Heart left ventricle (tissue), 16 donors: ENCODE data around the gene ANAPC2. TPM values are rescaled to one million over a fixed set of nuclear protein-coding genes. Genes with fewer than 3 reads are reported as not detected.

Experiments
- ATAC-seq, 4 donors: fragments of 200-7000 bp; cut with Tn5 transposase; one replicate each; pipeline ENCODE4 v1.9.1; 2020 to 2022; ENCODE audit warnings: moderate library complexity in 4 of 4, mild to moderate bottlenecking in 3 of 4, moderate number of reproducible peaks in 1 of 4
- DNase-seq, 5 donors: peaks; one replicate each; pipeline ENCODE4 v3.0.0-alpha.2; 2020
- H3K27ac ChIP-seq, 12 donors: fragments of 200-600 bp; sonication (generic) in 4 of 12; one replicate each; pipeline versions ENCODE4 v1.5.0 to v1.8.0; 2016 to 2022; ENCODE audit warnings: mild to moderate bottlenecking in 2 of 12
- H3K27me3 ChIP-seq, 9 donors: fragments of 200-600 bp; sonication (generic) in 2 of 9; one replicate each; pipeline versions ENCODE4 v1.5.1 to v1.8.0; 2016 to 2022; ENCODE audit warnings: mild to moderate bottlenecking in 3 of 9
- H3K36me3 ChIP-seq, 9 donors: fragments of 200-600 bp; sonication (generic) in 2 of 9; one replicate each; pipeline versions ENCODE4 v1.5.0 to v1.8.0; 2018 to 2022; ENCODE audit warnings: mild to moderate bottlenecking in 2 of 9
- H3K4me1 ChIP-seq, 12 donors: fragments of 200-600 bp; sonication (generic) in 4 of 12; one replicate each; pipeline versions ENCODE4 v1.5.0 to v1.8.0; 2016 to 2022; ENCODE audit warnings: mild to moderate bottlenecking in 3 of 12
- H3K4me3 ChIP-seq, 12 donors: fragments of 200-600 bp; sonication (generic) in 4 of 12; one replicate each; pipeline versions ENCODE4 v1.5.0 to v1.8.0; 2017 to 2022; ENCODE audit warnings: mild to moderate bottlenecking in 9 of 12, moderate library complexity in 4 of 12
- H3K9me3 ChIP-seq, 12 donors: fragments of 200-600 bp; sonication (generic) in 4 of 12; one replicate each; pipeline versions ENCODE4 v1.5.0 to v1.8.0; 2016 to 2022; ENCODE audit warnings: mild to moderate bottlenecking in 1 of 12
- POLR2A ChIP-seq, 2 donors: fragments of 450-650 bp; IDR thresholded peaks; one replicate each; pipeline ENCODE4 v1.6.1; 2017; ENCODE audit warnings: antibody characterized with exemption in 2 of 2, mild to moderate bottlenecking in 2 of 2, moderate library complexity in 2 of 2
- WGBS, 4 donors: extraction: QIAGEN DNeasy Blood & Tissue Kit in 2 of 4; methylation state at CpG; one replicate each; pipeline versions ENCODE4 v1.1.5 to v1.1.7; 2013 to 2018; 5-methylcytosine and 5-hydroxymethylcytosine counted together
- intact Hi-C, 10 donors: fragments of 100-400 bp; cut with DNase I; formaldehyde crosslinking; loops; one replicate each; pipeline versions ENCODE4 v1.11.1 to v1.14.2; 2022
- polyA plus RNA-seq, 2 donors: library from polyadenylated mRNA; stranded (reverse); fragments of 200-250 nt; gene quantifications; one replicate each; pipeline ENCODE4 v1.2.3, GENCODE V29; 2013
- total RNA-seq, 9 donors: library from RNA; depleted of rRNA in 2 of 9; stranded (reverse); fragments of >200 nt in 2 of 9; fragmentation: NEBNext Ultra II Directional in 3 of 9; extraction: Animal tissue kit (Norgen Biotek cat#: 25700) in 3 of 9; gene quantifications; one replicate each; pipeline versions ENCODE4 v1.1.0 to v1.2.4, GENCODE V29; 2016 to 2023
- TF ChIP-seq, protein P1 (sequence below), 12 donors: fragments of 200-600 bp; sonication (generic) in 4 of 12; IDR thresholded peaks; one replicate each; pipeline versions ENCODE4 v1.5.0 to v1.8.0; 2018 to 2022; ENCODE audit warnings: antibody characterized with exemption in 12 of 12, mild to moderate bottlenecking in 5 of 12
- donor health status: ischemic (EF 13 %, LVEDD 7.1; RV severe dilation, severe dysfunction).
- donor health status: healthy with polysubstance abuse.
- donor health status: DM: no; HTN: yes; CAD: no.
- donor health status: DM: no; HTN: no; CAD: no.
- donor health status: ischemic (EF 25% LVEDD 6.9; RV normal size, moderate dysfunction).
- donor health status: ischemic (EF 25% LVEDD 5.7; RV mildly dilated, moderate dysfunction).
- donor health status: healthy.
- donor health status: DM: yes; HTN: yes; CAD: no.
- donor health status: ischemic (EF 35%, LVEDD 5.7; RV mildly dilated, moderate dysfunction).
- donor health status: nonischemic (EF 11% LVEDD 7.7; RV severe dilation, severe dysfunction).
- donor health status: DM: yes; HTN: yes; CAD: no.
- donor health status: PGD.
- donor health status: ischemic (EF 29% LVEDD 5.4; RV normal size, mild dysfunction).
- donor health status: nonischemic (EF 23%, LVEDD 6.1; RV moderate dilation, normal function).

ANAPC2 gene
- total and polyA plus RNA-seq, 11 donors: 14.3 to 35.9 (median 28.9) TPM

DNA sequence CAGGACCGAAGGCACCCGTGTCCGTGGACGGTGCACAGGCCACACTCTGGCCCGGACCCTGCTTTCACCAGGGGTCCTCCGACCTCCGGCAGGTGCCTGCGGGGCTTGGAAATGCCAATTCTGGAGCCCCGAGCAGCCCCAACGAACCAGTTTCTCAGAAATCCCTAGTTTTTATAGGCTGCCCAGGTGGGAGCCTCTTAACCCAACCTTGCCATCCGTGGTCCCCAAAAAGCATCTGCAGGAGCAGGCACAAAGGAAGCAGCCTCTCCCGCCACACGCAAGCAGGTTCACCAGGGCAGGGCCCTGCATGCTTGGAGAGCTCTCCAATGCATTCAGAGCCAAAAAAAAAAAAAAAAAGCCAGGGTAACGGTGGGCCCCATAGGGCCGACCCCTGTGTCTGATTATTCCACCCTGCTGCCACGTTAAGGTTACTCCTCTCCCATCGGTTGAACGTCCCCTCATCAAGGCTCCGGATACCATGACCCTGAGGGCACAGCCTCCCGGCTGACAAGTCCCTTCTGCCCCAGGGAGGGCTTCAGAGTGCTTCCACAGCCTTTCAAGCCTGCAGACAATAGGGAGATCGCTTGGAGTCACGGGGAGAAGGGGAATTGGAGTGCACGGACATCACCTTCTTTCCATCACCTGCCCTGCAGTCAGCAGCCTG lies 13.0 kb upstream of the ANAPC2 start:
- no peaks in the 10 kb centered on the region for H3K9me3 ChIP-seq
- 10 to 13% (median 13%) methylated on average over 23 of the region's 23 CpGs for WGBS, 4 donors
- H3K4me3 ChIP-seq: peak overlapping the region; percentile 15 to 94 (median 68)
- no peaks in the 10 kb centered on the region for H3K36me3 ChIP-seq
- peaks cover 12 to 87% (median 74%) of the 10 kb centered on the region in 12 donors for H3K4me1 ChIP-seq
- H3K27ac ChIP-seq: peak overlapping the region; percentile 48 to 99 (median 88)
- H3K27me3 ChIP-seq: no peaks in the 10 kb centered on the region
- no peak for TF ChIP-seq POLR2A (IDR thresholded peaks at IDR 0.05)
- TF ChIP-seq, protein P1, sequence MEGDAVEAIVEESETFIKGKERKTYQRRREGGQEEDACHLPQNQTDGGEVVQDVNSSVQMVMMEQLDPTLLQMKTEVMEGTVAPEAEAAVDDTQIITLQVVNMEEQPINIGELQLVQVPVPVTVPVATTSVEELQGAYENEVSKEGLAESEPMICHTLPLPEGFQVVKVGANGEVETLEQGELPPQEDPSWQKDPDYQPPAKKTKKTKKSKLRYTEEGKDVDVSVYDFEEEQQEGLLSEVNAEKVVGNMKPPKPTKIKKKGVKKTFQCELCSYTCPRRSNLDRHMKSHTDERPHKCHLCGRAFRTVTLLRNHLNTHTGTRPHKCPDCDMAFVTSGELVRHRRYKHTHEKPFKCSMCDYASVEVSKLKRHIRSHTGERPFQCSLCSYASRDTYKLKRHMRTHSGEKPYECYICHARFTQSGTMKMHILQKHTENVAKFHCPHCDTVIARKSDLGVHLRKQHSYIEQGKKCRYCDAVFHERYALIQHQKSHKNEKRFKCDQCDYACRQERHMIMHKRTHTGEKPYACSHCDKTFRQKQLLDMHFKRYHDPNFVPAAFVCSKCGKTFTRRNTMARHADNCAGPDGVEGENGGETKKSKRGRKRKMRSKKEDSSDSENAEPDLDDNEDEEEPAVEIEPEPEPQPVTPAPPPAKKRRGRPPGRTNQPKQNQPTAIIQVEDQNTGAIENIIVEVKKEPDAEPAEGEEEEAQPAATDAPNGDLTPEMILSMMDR (IDR thresholded peaks at IDR 0.05): no peak
- ATAC-seq: no peak
- intact Hi-C loops: no loop called here
- no peak for DNase-seq

DNA sequence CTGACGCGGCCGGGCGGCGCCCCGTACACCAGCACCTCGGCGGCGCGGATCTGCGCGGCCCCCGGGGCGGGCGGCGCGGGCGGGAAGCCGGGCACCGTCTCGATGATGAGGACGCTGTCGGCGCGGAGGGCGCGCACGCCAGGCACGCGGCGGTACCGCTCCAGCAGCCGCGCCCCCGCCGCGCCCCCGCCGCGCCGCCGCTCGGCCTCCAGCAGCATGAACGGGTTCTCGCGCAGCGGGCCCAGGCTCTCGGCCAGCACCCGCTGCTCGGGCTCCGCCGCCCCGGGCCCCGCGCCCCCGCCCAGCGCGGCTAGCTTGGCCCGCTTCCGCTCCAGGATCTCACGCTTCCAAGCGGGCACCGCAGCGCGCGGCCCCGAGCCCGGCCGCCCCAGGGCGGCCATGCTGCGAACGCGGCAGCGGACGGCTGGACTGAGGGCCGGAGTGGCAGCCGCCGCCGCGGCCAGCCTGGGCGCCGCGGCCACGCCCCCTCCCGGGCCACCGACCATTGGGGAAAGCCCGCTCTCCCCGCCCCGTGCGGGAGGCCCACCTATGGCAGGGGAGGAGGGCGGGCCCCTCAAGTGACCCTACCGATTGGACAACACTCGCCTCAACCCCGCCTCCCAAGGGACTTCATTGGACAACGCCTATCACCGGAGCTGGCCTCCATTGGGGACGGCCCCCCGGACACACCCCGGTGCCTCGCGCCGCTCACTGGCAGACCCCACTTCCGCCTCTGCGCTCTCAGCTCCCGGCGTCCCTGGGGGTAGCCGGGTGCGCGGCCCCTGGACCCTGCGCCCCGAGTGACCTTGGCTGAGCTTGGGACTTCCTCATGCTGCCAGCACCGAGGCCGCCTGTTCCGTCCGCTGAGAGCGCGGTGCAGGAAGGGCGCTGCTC lies 12.2 kb upstream of the ANAPC2 start, which contains the start of gene TPRN:
Gene TPRN, minus strand, starts transcription at position 431 of the 894 bp plus-strand sequence. Its CDS starts 30 bp downstream, at position 401.
- peak; percentile 80 to 85 for TF ChIP-seq POLR2A (IDR thresholded peaks at IDR 0.05)
- TF ChIP-seq, protein P1 (IDR thresholded peaks at IDR 0.05): peak in 1 of 12 donors; percentile 7
- intact Hi-C loops: loop anchor here in 1 of 10 donors (1.0 kb wide), 1 partner anchor 12 kb away; the partner anchor contains the start of genes ANAPC2 and SSNA1
- WGBS, 4 donors: 1% methylated on average over 18 to 118 of the region's 118 CpGs
- H3K4me1 ChIP-seq: peaks cover 10 to 88% (median 74%) of the 10 kb centered on the region in 12 donors
- peak; percentile 99 to 100 (median 100) for DNase-seq
- ATAC-seq: peak; percentile 97 to 99 (median 98)
- H3K4me3 ChIP-seq: peak within 1 kb of the TSS; percentile 23 to 94 (median 68)
- H3K36me3 ChIP-seq: no peaks in the 10 kb centered on the region
- peak within 1 kb of the TSS; percentile 48 to 99 (median 88) for H3K27ac ChIP-seq
- H3K9me3 ChIP-seq: no peaks in the 10 kb centered on the region
- no peaks in the 10 kb centered on the region for H3K27me3 ChIP-seq

- DNase-seq: no peak
- Histone ChIP-seq H3K27me3 (no peaks in the 10 kb centered on the region), H3K9me3 (no peaks in the 10 kb centered on the region), H3K27ac (peak overlapping the region in 9 of 12 donors; percentile 0 to 70 (median 33)), H3K4me1 (peaks cover 9 to 90% (median 78%) of the 10 kb centered on the region in 12 donors), H3K36me3 (no peaks in the 10 kb centered on the region), H3K4me3 (peak overlapping the region; percentile 23 to 94 (median 66))
- ATAC-seq: no peak
- intact Hi-C loops: loop anchor here in 1 of 10 donors (1.0 kb wide), 1 partner anchor 11 kb away; the partner anchor contains the start of genes ANAPC2 and SSNA1
- 6 to 8% (median 8%) methylated on average over 13 to 51 of the region's 51 CpGs; no CpG with 5 or more reads in 1 of the 4 donors for WGBS, 4 donors
- TF ChIP-seq, protein P1 (IDR thresholded peaks at IDR 0.05): no peak
- no peak for TF ChIP-seq POLR2A (IDR thresholded peaks at IDR 0.05)
These were observed 11.2 kb upstream of the ANAPC2 start for GRCh38 chr9:137199411-137200121.
